GM12878 (cell line): ENCODE measurements around the gene RNF38. TPM values are rescaled to one million over a fixed set of nuclear protein-coding genes. Genes with fewer than 3 reads are reported as not detected.

Experiments used
- ATAC-seq: fragments of 200-7000 bp; cut with Tn5 transposase; 3 replicates; pipeline ENCODE4 v1.9.1; 2020; ENCODE audit warnings: mild to moderate bottlenecking, moderate library complexity
- BruUV-seq: library from RNA; stranded (reverse); fragments of 400-500 nt; replicated peaks from 2 replicates; lab custom pipeline; 2021; lab: Mats Ljungman, UMichigan
- CTCF ChIA-PET: fragments of 300-600 bp; sonication (Branson Sonifier 250); formaldehyde crosslinking; extraction: SDS; loops from one replicate; lab custom pipeline; 2021; ENCODE audit warnings: inconsistent platforms; lab: Yijun Ruan, JAX
- POLR2A ChIA-PET: fragments of 350-600 bp; formaldehyde crosslinking; extraction: SDS; loops from one replicate; lab custom pipeline; 2021; ENCODE audit warnings: inconsistent platforms; lab: Charles Lee
- RAD21 ChIA-PET: fragments of 300-600 bp; sonication (Branson Sonifier 250); formaldehyde crosslinking; loops from one replicate; lab custom pipeline; 2023; ENCODE audit warnings: antibody characterized with exemption; ENCODE audit not compliant: unreplicated experiment; lab: Charles Lee
- SMC1A ChIA-PET: fragments of 300-600 bp; sonication (Branson Sonifier 250); formaldehyde crosslinking; loops from one replicate; lab custom pipeline; 2023; ENCODE audit not compliant: unreplicated experiment, uncharacterized antibody; lab: Charles Lee
- DNase-seq: peaks from one replicate; pipeline ENCODE4 v3.0.0-alpha.2; 2011; ENCODE audit warnings: low read depth, low spot score
- FAIRE-seq: peaks from 3 replicates; lab custom pipeline; 2011; peaks lifted over from hg19 to GRCh38; lab: Jason Lieb, UNC
- H2AFZ ChIP-seq: 2 replicates; pipeline ENCODE4 v1.6.0; 2011; ENCODE audit warnings: low read depth, low read length, control low read depth; ENCODE audit not compliant: control insufficient read depth
- H3K27ac ChIP-seq: 2 replicates; pipeline ENCODE4 v1.5.1; 2011; ENCODE audit warnings: control low read depth; ENCODE audit not compliant: control insufficient read depth, insufficient read depth
- H3K27me3 ChIP-seq, 2 experiments: replicated peaks in 1 of 2; 2 replicates each; pipeline versions ENCODE4 v1.6.0 to v1.6.1; 2011; ENCODE audit warnings: low read length in 1 of 2; ENCODE audit not compliant: control insufficient read depth in 2 of 2, insufficient read depth in 2 of 2
- H3K36me3 ChIP-seq, 2 experiments: 2 replicates each; pipeline ENCODE4 v1.5.1; 2011; ENCODE audit warnings: low read length in 1 of 2; ENCODE audit not compliant: control insufficient read depth in 2 of 2, insufficient read depth in 2 of 2
- H3K4me1 ChIP-seq: 2 replicates; pipeline ENCODE4 v1.6.1; 2011; ENCODE audit warnings: mild to moderate bottlenecking, low read length, moderate library complexity, mixed read lengths; ENCODE audit not compliant: control insufficient read depth, insufficient read depth
- H3K4me2 ChIP-seq: 2 replicates; pipeline ENCODE4 v1.6.0; 2011; ENCODE audit warnings: control low read depth; ENCODE audit not compliant: control insufficient read depth, insufficient read depth
- H3K4me3 ChIP-seq: fragments of 200-600 bp; sonication (generic); 2 replicates; pipeline ENCODE4 v1.5.1; 2016
- H3K79me2 ChIP-seq: 2 replicates; pipeline ENCODE4 v1.6.0; 2011; ENCODE audit warnings: low read length; ENCODE audit not compliant: control insufficient read depth, insufficient read depth
- H3K9ac ChIP-seq: 2 replicates; pipeline ENCODE4 v1.8.0; 2011; ENCODE audit warnings: low read length, control low read depth, mixed read lengths; ENCODE audit not compliant: control insufficient read depth, insufficient read depth
- H3K9me3 ChIP-seq: replicated peaks from 3 replicates; pipeline ENCODE4 v1.5.1; 2011; ENCODE audit warnings: mild to moderate bottlenecking, low read length; ENCODE audit not compliant: control insufficient read depth, insufficient read depth
- H4K20me1 ChIP-seq: 2 replicates; pipeline ENCODE4 v1.6.0; 2011; ENCODE audit not compliant: control insufficient read depth, insufficient read depth
- CBFB ChIP-seq: IDR thresholded peaks from 2 replicates; pipeline ENCODE4 v1.6.1; 2016; ENCODE audit warnings: antibody characterized with exemption, low read depth
- EP300 ChIP-seq, 2 experiments: fragments of 150-350 bp in 1 of 2; IDR thresholded peaks; 2 replicates each; pipeline ENCODE4 v1.6.1; 2011 to 2012; ENCODE audit warnings: low read depth in 2 of 2, low read length in 2 of 2, borderline replicate concordance in 1 of 2, improper control_type of control experiment in 1 of 2, inconsistent platforms in 1 of 2; ENCODE audit not compliant: control insufficient read depth in 1 of 2
- HSF1 ChIP-seq: fragments of 150-350 bp; IDR thresholded peaks from 2 replicates; pipeline ENCODE4 v1.6.1; 2014; ENCODE audit warnings: mild to moderate bottlenecking, low read depth, low read length
- NFYB ChIP-seq: IDR thresholded peaks from 2 replicates; pipeline ENCODE4 v1.6.1; 2011; ENCODE audit warnings: low read depth, mild to moderate bottlenecking, low read length, improper control_type of control experiment, moderate library complexity; ENCODE audit not compliant: insufficient read depth
- NR2C2 ChIP-seq: IDR thresholded peaks from 2 replicates; pipeline ENCODE4 v1.6.1; 2011; ENCODE audit warnings: borderline replicate concordance, low read depth; ENCODE audit not compliant: control insufficient read depth, insufficient read length
- PML ChIP-seq: IDR thresholded peaks from 2 replicates; pipeline ENCODE4 v1.6.1; 2012; ENCODE audit warnings: low read length, inconsistent platforms
- RUNX3 ChIP-seq: IDR thresholded peaks from 2 replicates; pipeline ENCODE4 v1.6.1; 2012; ENCODE audit warnings: low read length, inconsistent platforms
- SKIL ChIP-seq: fragments of 450-650 bp; IDR thresholded peaks from 2 replicates; pipeline ENCODE4 v1.6.1; 2017; ENCODE audit warnings: mild to moderate bottlenecking, low read depth, inconsistent platforms; ENCODE audit not compliant: poor library complexity, severe bottlenecking
- WGBS: methylation state at CpG from one replicate; pipeline ENCODE4 v1.1.6; 2016; ENCODE audit warnings: low lambda C conversion rate; ENCODE audit not compliant: insufficient replicate concordance, insufficient coverage; ENCODE audit errors: missing lambda C conversion rate; 5-methylcytosine and 5-hydroxymethylcytosine counted together
- in situ Hi-C: fragments of 300-500 bp; cut with MboI; formaldehyde crosslinking; loops from 9 replicates; pipeline ENCODE4 v1.14.3; 2018; ENCODE audit warnings: mixed read lengths
- intact Hi-C: fragments of 100-400 bp; cut with micrococcal nuclease; formaldehyde crosslinking; loops from one replicate; pipeline ENCODE4 v1.14.2; 2022; ENCODE audit not compliant: unreplicated experiment
- polyA plus RNA-seq, 11 experiments: library from polyadenylated mRNA; depleted of rRNA in 4 of 11; unstranded in 6 of 11; stranded (reverse) in 5 of 11; fragments of >200 nt; fragmentation: Nextera tagmentation in 4 of 11; fragmentation: Illumina TruSeq in 1 of 11; extraction: Ambion mirVana in 4 of 11; extraction: Trizol in 1 of 11; gene quantifications; 1 replicate in 1 of 11; 2 replicates in 10 of 11; pipeline versions ENCODE4 v1.2.1 to v1.2.3, GENCODE V29; 2011 to 2016; ENCODE audit warnings: inconsistent platforms in 2 of 11, missing spikeins in 2 of 11, low read depth in 1 of 11
- total RNA-seq, 4 experiments: library from RNA; depleted of rRNA in 3 of 4; stranded (reverse); fragments of >200 nt in 3 of 4; fragmentation: Illumina TruSeq in 1 of 4; extraction: Trizol in 1 of 4; gene quantifications; 2 replicates each; pipeline versions ENCODE4 v1.2.1 to v1.2.3, GENCODE V29; 2013 to 2021

The RNF38 gene
- total and polyA plus RNA-seq, 10 of the 15 experiments (the other 5 are each of a cell fraction or from before 2014, with no cell fraction given), result 5.1 to 34.7 (median 12.7) TPM

GRCh38 chr9:36316611-36317317 lies 83.3 kb downstream of the RNF38 start:
- 22% methylated on average over 12 of the region's 12 CpGs for WGBS
- TF ChIP-seq HSF1 (no peak), RUNX3 (no peak), NFYB (no peak), CBFB (no peak), EP300 (IDR thresholded peaks at IDR 0.05; ENCODE audit: borderline replicate concordance in 1 of 2, control insufficient read depth in 1 of 2, low read depth in 2 of 2, low read length in 2 of 2) (no peak), PML (no peak), NR2C2 (no peak), SKIL (no peak)
- RAD21 ChIA-PET, result no interaction called here
- Histone ChIP-seq H3K4me3 (no peak overlapping the region), H2AFZ (no peak overlapping the region), H3K9me3 (no peaks in the 10 kb centered on the region), H4K20me1 (no peaks in the 10 kb centered on the region), H3K36me3 (no peaks in the 10 kb centered on the region), H3K9ac (no peak overlapping the region), H3K79me2 (no peaks in the 10 kb centered on the region), H3K4me1 (no peaks in the 10 kb centered on the region), H3K27me3 (no peaks in the 10 kb centered on the region), H3K4me2 (no peak overlapping the region), H3K27ac (no peak overlapping the region)
- SMC1A ChIA-PET, result interaction anchor here (0.6 kb wide), 1 partner anchor 80 kb away, joined by 3 read pairs; no protein-coding TSS in a partner anchor
- FAIRE-seq (no peak), ATAC-seq (no peak), DNase-seq (no peak)
- BruUV-seq, result no TSS peak
- in situ Hi-C loops, result no loop called here
- CTCF ChIA-PET, result interaction anchor here (1.1 to 4.4 kb wide), 2 partner anchors 12 to 127 kb away, joined by 3 to 22 read pairs; no protein-coding TSS in a partner anchor
- intact Hi-C loops, result no loop called here
- POLR2A ChIA-PET, result interaction anchor here (0.5 to 0.6 kb wide), 2 partner anchors 138 to 139 kb away, joined by 4 to 5 read pairs; no protein-coding TSS in a partner anchor
